ENCODE results near the gene AFDN.

Gene AFDN

GRCh38 chr6:167795321-167795811 is 31.3 kb upstream of the AFDN start:
- H3K4me3 ChIP-seq (ENCODE audit: low read depth, low read length), result no peak overlapping the region
- DNase-seq (ENCODE audit: low read depth), result no peak
- no peak for TF ChIP-seq MYC (IDR thresholded peaks at IDR 0.05; ENCODE audit: low read depth, low read length)
- no peak for TF ChIP-seq CTCF (IDR thresholded peaks at IDR 0.05; ENCODE audit: low read depth, low read length)
- TF ChIP-seq MAX (IDR thresholded peaks at IDR 0.05; ENCODE audit: low read depth, low read length), result no peak
- TF ChIP-seq POLR2A (IDR thresholded peaks at IDR 0.05; ENCODE audit: extremely low read depth, insufficient read length), result no peak

- no peak for DNase-seq (ENCODE audit: low read depth)
- TF ChIP-seq POLR2A (IDR thresholded peaks at IDR 0.05; ENCODE audit: extremely low read depth, insufficient read length) (no peak), MAX (IDR thresholded peaks at IDR 0.05; ENCODE audit: low read depth, low read length) (no peak), CTCF (IDR thresholded peaks at IDR 0.05; ENCODE audit: low read depth, low read length) (no peak), MYC (IDR thresholded peaks at IDR 0.05; ENCODE audit: low read depth, low read length) (no peak)
- H3K4me3 ChIP-seq (ENCODE audit: low read depth, low read length), result no peak overlapping the region
Observed at GRCh38 chr6:167795874-167796191, 30.9 kb upstream of the AFDN start.

- DNase-seq (ENCODE audit: low read depth), result no peak
- TF ChIP-seq MAX (IDR thresholded peaks at IDR 0.05; ENCODE audit: low read depth, low read length), result no peak
- TF ChIP-seq MYC (IDR thresholded peaks at IDR 0.05; ENCODE audit: low read depth, low read length), result no peak
- TF ChIP-seq CTCF (IDR thresholded peaks at IDR 0.05; ENCODE audit: low read depth, low read length), result no peak
- no peak overlapping the region for H3K4me3 ChIP-seq (ENCODE audit: low read depth, low read length)
Observed at GRCh38 chr6:167796192-167796981, 30.3 kb upstream of the AFDN start.

- TF ChIP-seq POLR2A (IDR thresholded peaks at IDR 0.05; ENCODE audit: extremely low read depth, insufficient read length), result no peak
- no peak for TF ChIP-seq MAX (IDR thresholded peaks at IDR 0.05; ENCODE audit: low read depth, low read length)
- no peak for TF ChIP-seq MYC (IDR thresholded peaks at IDR 0.05; ENCODE audit: low read depth, low read length)
- no peak for TF ChIP-seq CTCF (IDR thresholded peaks at IDR 0.05; ENCODE audit: low read depth, low read length)
- H3K4me3 ChIP-seq (ENCODE audit: low read depth, low read length), result no peak overlapping the region
- DNase-seq (ENCODE audit: low read depth), result no peak
Observed at GRCh38 chr6:167797011-167797471, 29.7 kb upstream of the AFDN start.

- H3K4me3 ChIP-seq (ENCODE audit: low read depth, low read length), result no peak overlapping the region
- no peak for TF ChIP-seq POLR2A (IDR thresholded peaks at IDR 0.05; ENCODE audit: extremely low read depth, insufficient read length)
- no peak for TF ChIP-seq MAX (IDR thresholded peaks at IDR 0.05; ENCODE audit: low read depth, low read length)
- no peak for TF ChIP-seq MYC (IDR thresholded peaks at IDR 0.05; ENCODE audit: low read depth, low read length)
- TF ChIP-seq CTCF (IDR thresholded peaks at IDR 0.05; ENCODE audit: low read depth, low read length), result no peak
- no peak for DNase-seq (ENCODE audit: low read depth)
Observed at GRCh38 chr6:167797476-167798265, 29.0 kb upstream of the AFDN start.
